ENCODE measurements around the gene PSMD3. TPM values are rescaled to one million over a fixed set of nuclear protein-coding genes. Genes with fewer than 3 reads are reported as not detected.
"Not testable (repeated sequence)": the region's sequence is repeated elsewhere in the genome, so short reads cannot be mapped to it uniquely, and the experiment has no call there.

Gene PSMD3
- total and polyA plus RNA-seq, 5 donors from 2014 or later: 47.9 to 62.4 (median 50.0) TPM

DNA sequence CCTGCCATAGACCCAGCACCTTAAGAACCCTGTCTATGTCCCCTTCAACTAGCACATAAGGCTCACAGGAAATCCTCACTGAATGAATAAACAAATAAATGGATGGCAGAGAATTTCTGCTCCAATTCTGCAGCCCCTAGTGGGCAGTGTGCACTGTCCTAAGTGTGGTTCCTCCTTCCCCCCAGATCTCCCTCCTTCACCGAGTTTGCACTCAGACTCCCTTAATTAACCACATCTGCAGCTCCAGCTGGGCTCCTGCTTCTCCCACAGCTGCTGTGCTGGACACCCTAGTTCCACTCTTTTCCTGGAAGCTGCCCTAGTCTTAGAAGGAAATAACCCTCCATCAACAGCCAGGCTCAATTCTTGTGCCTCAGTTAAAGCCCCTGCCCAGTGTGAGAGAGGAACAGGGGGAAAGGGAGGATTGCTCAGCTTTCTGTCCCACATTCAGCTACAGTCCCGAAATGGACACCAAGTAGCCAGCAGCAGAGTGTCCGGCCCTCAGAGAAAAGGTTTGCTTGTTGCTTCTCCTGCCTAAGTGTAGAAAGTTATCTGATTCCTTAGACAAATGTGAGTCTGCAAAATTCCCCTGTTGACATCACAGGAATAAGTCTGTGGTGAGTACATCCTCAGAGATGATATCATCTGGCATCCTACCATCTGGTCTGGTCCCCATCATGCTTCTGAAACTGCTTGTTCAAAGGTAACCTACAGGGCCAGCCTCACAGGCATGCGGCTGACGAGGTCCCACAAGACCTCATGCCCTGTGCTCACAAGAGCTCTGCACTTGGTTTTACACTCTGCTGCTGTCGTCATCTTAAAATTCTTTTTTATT is 40.8 kb upstream of the PSMD3 start:
- H3K36me3 ChIP-seq (ENCODE audit: control insufficient read depth, insufficient read depth, low read length): no peaks in the 10 kb centered on the region
- H3K36me3 Mint-ChIP-seq: no peaks in the 10 kb centered on the region
- no peak overlapping the region for H3K4me3 ChIP-seq (ENCODE audit: low read depth, low read length)
- H3K27me3 Mint-ChIP-seq: no peaks in the 10 kb centered on the region
- no peaks in the 10 kb centered on the region for H3K27me3 ChIP-seq (ENCODE audit: control insufficient read depth, insufficient read depth, low read length)
- no peak overlapping the region for H3K27ac ChIP-seq (ENCODE audit: insufficient read depth, low read length, poor library complexity, severe bottlenecking)
- peak; percentile 73 to 81 for ATAC-seq (ENCODE audit: low read depth in 2 of 2)
- peak in 2 of 3 donors; percentile 40 to 69 for DNase-seq
- peaks cover 0 to 19% (median 12%) of the 10 kb centered on the region in 4 donors for H3K4me1 Mint-ChIP-seq
- no peaks in the 10 kb centered on the region for H3K9me3 ChIP-seq (ENCODE audit: control insufficient read depth in 2 of 2, low read length in 2 of 2)
- no peaks in the 10 kb centered on the region for H3K9me3 Mint-ChIP-seq
- peaks cover 2% of the 10 kb centered on the region for H3K4me1 ChIP-seq (ENCODE audit: control insufficient read depth, insufficient read depth, low read length, poor library complexity, severe bottlenecking)
- H3K4me3 Mint-ChIP-seq: peak overlapping the region in 1 of 4 donors; percentile 30
- H3K27ac Mint-ChIP-seq: peak overlapping the region in 2 of 3 donors; percentile 71 to 72

GRCh38 chr17:39943702-39944392 is 36.8 kb upstream of the PSMD3 start:
- peaks cover 14% of the 10 kb centered on the region for H3K4me1 ChIP-seq (ENCODE audit: control insufficient read depth, insufficient read depth, low read length, poor library complexity, severe bottlenecking)
- no peak overlapping the region for H3K4me3 ChIP-seq (ENCODE audit: low read depth, low read length)
- no peaks in the 10 kb centered on the region for H3K9me3 Mint-ChIP-seq
- no peaks in the 10 kb centered on the region for H3K36me3 ChIP-seq (ENCODE audit: control insufficient read depth, insufficient read depth, low read length)
- H3K27me3 Mint-ChIP-seq: no peaks in the 10 kb centered on the region
- no peaks in the 10 kb centered on the region for H3K9me3 ChIP-seq (ENCODE audit: control insufficient read depth in 2 of 2, low read length in 2 of 2)
- peaks cover 0 to 32% (median 19%) of the 10 kb centered on the region in 4 donors for H3K4me1 Mint-ChIP-seq
- no peak overlapping the region for H3K27ac ChIP-seq (ENCODE audit: insufficient read depth, low read length, poor library complexity, severe bottlenecking)
- H3K27me3 ChIP-seq (ENCODE audit: control insufficient read depth, insufficient read depth, low read length): no peaks in the 10 kb centered on the region
- H3K4me3 Mint-ChIP-seq: peak overlapping the region in 1 of 4 donors; percentile 41
- DNase-seq (no peak), ATAC-seq (ENCODE audit: low read depth in 2 of 2) (no peak)
- no peak overlapping the region for H3K27ac Mint-ChIP-seq
- H3K36me3 Mint-ChIP-seq: no peaks in the 10 kb centered on the region

- Histone ChIP-seq H3K4me3 (ENCODE audit: low read depth, low read length) (no peak overlapping the region), H3K9me3 (ENCODE audit: control insufficient read depth in 2 of 2, low read length in 2 of 2) (no peaks in the 10 kb centered on the region), H3K27me3 (ENCODE audit: control insufficient read depth, insufficient read depth, low read length) (no peaks in the 10 kb centered on the region), H3K36me3 (ENCODE audit: control insufficient read depth, insufficient read depth, low read length) (no peaks in the 10 kb centered on the region), H3K27ac (ENCODE audit: insufficient read depth, low read length, poor library complexity, severe bottlenecking) (no peak overlapping the region), H3K4me1 (ENCODE audit: control insufficient read depth, insufficient read depth, low read length, poor library complexity, severe bottlenecking) (peaks cover 15% of the 10 kb centered on the region)
- no peak for DNase-seq
- Mint-ChIP-seq H3K9me3 (no peaks in the 10 kb centered on the region), H3K4me3 (peak overlapping the region in 1 of 4 donors; percentile 41), H3K27ac (no peak overlapping the region), H3K36me3 (no peaks in the 10 kb centered on the region), H3K4me1 (peaks cover 0 to 35% (median 19%) of the 10 kb centered on the region in 4 donors), H3K27me3 (no peaks in the 10 kb centered on the region)
- no peak for ATAC-seq (ENCODE audit: low read depth in 2 of 2)
These were observed 36.3 kb upstream of the PSMD3 start for GRCh38 chr17:39944393-39944711.

DNA sequence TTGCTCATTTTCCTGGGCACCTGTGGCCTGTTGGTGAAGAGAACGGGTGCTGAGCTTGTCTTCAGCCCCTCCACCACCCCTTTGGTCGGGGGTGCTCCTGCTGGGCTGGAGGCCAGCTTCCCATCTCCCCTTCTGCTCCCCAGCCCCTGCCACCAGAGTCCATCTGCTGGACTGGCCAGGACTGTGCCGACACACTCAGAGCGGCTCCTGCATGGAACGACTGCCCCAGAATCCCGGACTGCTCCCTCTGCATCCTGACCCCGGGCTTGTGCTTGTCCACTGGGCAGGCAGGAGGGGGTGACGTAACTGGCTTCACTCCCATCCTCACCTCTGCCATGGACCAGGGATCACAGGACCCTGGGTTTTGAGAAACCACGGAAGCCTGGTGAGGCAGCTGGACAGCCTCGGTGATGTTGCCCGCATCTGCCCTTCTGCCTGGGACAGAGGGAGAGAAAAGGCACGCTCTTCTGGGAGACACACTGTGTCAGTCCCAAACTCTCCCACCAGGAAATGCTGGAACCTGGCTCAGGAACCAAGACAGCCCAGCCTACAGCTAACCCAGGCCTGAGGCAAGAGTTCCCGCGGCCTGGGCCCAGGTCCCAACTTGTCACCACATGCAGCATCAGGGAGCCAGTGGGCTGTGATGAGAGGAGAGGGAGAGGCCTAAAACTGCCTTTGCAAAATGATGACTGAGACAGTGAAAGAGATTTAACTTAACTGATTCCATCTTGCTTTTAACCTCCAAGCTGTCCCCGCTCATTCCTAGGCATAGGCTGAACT is 33.9 kb upstream of the PSMD3 start:
- H3K4me3 ChIP-seq (ENCODE audit: low read depth, low read length): no peak overlapping the region
- Mint-ChIP-seq H3K27ac (peak overlapping the region in 1 of 3 donors; percentile 43), H3K4me1 (peaks cover 0 to 34% (median 12%) of the 10 kb centered on the region in 4 donors), H3K36me3 (no peaks in the 10 kb centered on the region), H3K9me3 (no peaks in the 10 kb centered on the region), H3K27me3 (peaks cover 4% of the 10 kb centered on the region), H3K4me3 (no peak overlapping the region)
- no peaks in the 10 kb centered on the region for H3K9me3 ChIP-seq (ENCODE audit: control insufficient read depth in 2 of 2, low read length in 2 of 2)
- DNase-seq (no peak), ATAC-seq (ENCODE audit: low read depth in 2 of 2) (no peak)
- H3K36me3 ChIP-seq (ENCODE audit: control insufficient read depth, insufficient read depth, low read length): no peaks in the 10 kb centered on the region
- H3K27ac ChIP-seq (ENCODE audit: insufficient read depth, low read length, poor library complexity, severe bottlenecking): no peak overlapping the region
- H3K4me1 ChIP-seq (ENCODE audit: control insufficient read depth, insufficient read depth, low read length, poor library complexity, severe bottlenecking): peaks cover 13% of the 10 kb centered on the region
- no peaks in the 10 kb centered on the region for H3K27me3 ChIP-seq (ENCODE audit: control insufficient read depth, insufficient read depth, low read length)

DNA sequence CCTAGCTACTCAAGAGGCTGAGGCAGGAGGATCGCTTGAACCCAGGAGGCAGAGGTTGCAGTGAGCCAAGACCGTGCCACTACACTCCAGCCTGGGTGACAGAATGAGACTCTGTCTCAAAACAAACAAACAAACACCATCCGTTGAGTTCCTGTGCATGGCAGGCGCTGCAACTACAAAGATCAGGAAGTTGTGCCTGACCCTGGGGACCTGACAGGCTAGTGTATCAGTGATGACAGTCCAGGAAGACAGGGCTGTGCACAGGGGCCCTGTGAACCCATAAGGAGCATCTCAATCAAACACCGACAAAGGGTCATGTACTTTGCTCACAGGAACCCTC is 32.1 kb upstream of the PSMD3 start:
- H3K27me3 Mint-ChIP-seq; H3K36me3 Mint-ChIP-seq; H3K4me3 ChIP-seq (ENCODE audit: low read depth, low read length); H3K9me3 Mint-ChIP-seq; H3K27me3 ChIP-seq (ENCODE audit: control insufficient read depth, insufficient read depth, low read length); ATAC-seq (ENCODE audit: low read depth in 2 of 2); H3K9me3 ChIP-seq (ENCODE audit: control insufficient read depth in 2 of 2, low read length in 2 of 2); H3K36me3 ChIP-seq (ENCODE audit: control insufficient read depth, insufficient read depth, low read length): not testable (repeated sequence)
- Mint-ChIP-seq H3K27ac (peak overlapping the region in 2 of 3 donors; percentile 62 to 82), H3K4me1 (peaks cover 0 to 43% (median 15%) of the 10 kb centered on the region in 4 donors), H3K4me3 (peak overlapping the region in 1 of 4 donors; percentile 70)
- peaks cover 23% of the 10 kb centered on the region for H3K4me1 ChIP-seq (ENCODE audit: control insufficient read depth, insufficient read depth, low read length, poor library complexity, severe bottlenecking)
- peak in 1 of 3 donors; percentile 67 for DNase-seq
- H3K27ac ChIP-seq (ENCODE audit: insufficient read depth, low read length, poor library complexity, severe bottlenecking): peak overlapping the region; percentile 33

GRCh38 chr17:39949028-39949427 is 31.6 kb upstream of the PSMD3 start:
- Histone ChIP-seq H3K27me3 (ENCODE audit: control insufficient read depth, insufficient read depth, low read length) (no peaks in the 10 kb centered on the region), H3K4me1 (ENCODE audit: control insufficient read depth, insufficient read depth, low read length, poor library complexity, severe bottlenecking) (peaks cover 26% of the 10 kb centered on the region), H3K36me3 (ENCODE audit: control insufficient read depth, insufficient read depth, low read length) (no peaks in the 10 kb centered on the region), H3K4me3 (ENCODE audit: low read depth, low read length) (no peak overlapping the region), H3K27ac (ENCODE audit: insufficient read depth, low read length, poor library complexity, severe bottlenecking) (peak overlapping the region; percentile 33), H3K9me3 (ENCODE audit: control insufficient read depth in 2 of 2, low read length in 2 of 2) (no peaks in the 10 kb centered on the region)
- peaks cover 0 to 47% (median 16%) of the 10 kb centered on the region in 4 donors for H3K4me1 Mint-ChIP-seq
- peaks cover 4% of the 10 kb centered on the region for H3K27me3 Mint-ChIP-seq
- ATAC-seq (ENCODE audit: low read depth in 2 of 2) (no peak), DNase-seq (no peak)
- no peaks in the 10 kb centered on the region for H3K9me3 Mint-ChIP-seq
- H3K4me3 Mint-ChIP-seq: peak overlapping the region in 1 of 4 donors; percentile 70
- no peaks in the 10 kb centered on the region for H3K36me3 Mint-ChIP-seq
- peak overlapping the region; percentile 7 to 82 (median 82) for H3K27ac Mint-ChIP-seq

GRCh38 chr17:39950871-39951348 is 29.7 kb upstream of the PSMD3 start:
- Mint-ChIP-seq H3K36me3 (no peaks in the 10 kb centered on the region), H3K27ac (no peak overlapping the region), H3K27me3 (peaks cover 4% of the 10 kb centered on the region), H3K4me1 (peaks cover 0 to 47% (median 16%) of the 10 kb centered on the region in 4 donors), H3K4me3 (peak overlapping the region in 1 of 4 donors; percentile 11), H3K9me3 (no peaks in the 10 kb centered on the region)
- Histone ChIP-seq H3K36me3 (ENCODE audit: control insufficient read depth, insufficient read depth, low read length) (no peaks in the 10 kb centered on the region), H3K4me3 (ENCODE audit: low read depth, low read length) (no peak overlapping the region), H3K4me1 (ENCODE audit: control insufficient read depth, insufficient read depth, low read length, poor library complexity, severe bottlenecking) (peaks cover 26% of the 10 kb centered on the region), H3K27ac (ENCODE audit: insufficient read depth, low read length, poor library complexity, severe bottlenecking) (no peak overlapping the region), H3K27me3 (ENCODE audit: control insufficient read depth, insufficient read depth, low read length) (no peaks in the 10 kb centered on the region), H3K9me3 (ENCODE audit: control insufficient read depth in 2 of 2, low read length in 2 of 2) (no peaks in the 10 kb centered on the region)
- ATAC-seq (ENCODE audit: low read depth in 2 of 2) (no peak), DNase-seq (no peak)
